Measurements from ENCODE around the gene SURF6. TPM values are rescaled to one million over a fixed set of nuclear protein-coding genes. Genes with fewer than 3 reads are reported as not detected.

SURF6 gene
- total and polyA plus RNA-seq, 2 of the 8 experiments (the other 6 are each of a cell fraction or from before 2014, with no cell fraction given) = 6.1 to 23.7 TPM

DNA sequence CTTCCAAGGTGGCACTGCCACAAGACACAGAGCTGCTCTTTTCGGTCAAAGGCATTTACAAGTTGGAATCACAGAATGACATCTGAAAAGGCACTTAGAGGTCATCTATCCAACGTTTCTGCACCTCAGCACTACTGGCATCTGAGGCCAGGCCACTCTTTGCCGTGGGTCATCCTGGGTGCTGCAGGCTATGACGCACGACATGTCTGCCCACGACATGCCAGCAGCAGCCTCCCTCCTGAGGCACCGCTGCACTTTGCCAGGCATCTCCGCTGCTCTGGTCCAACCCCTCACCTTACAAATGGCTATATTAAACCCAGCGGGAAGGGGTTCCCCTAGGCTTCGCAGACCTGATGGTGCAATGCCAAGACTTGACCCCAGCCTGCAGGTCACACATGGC, 31.8 kb upstream of the SURF6 start:
- Histone ChIP-seq H3K4me1 (replicated peaks in 1 of 4; ENCODE audit: control insufficient read depth in 3 of 4, insufficient read depth in 4 of 4, low read length in 3 of 4) (no peaks in the 10 kb centered on the region; a peak in 1 of 7 replicates), H3K9me3 (ENCODE audit: insufficient read depth in 2 of 2, low read depth in 1 of 2, low read length in 1 of 2) (no peaks in the 10 kb centered on the region), H2AK5ac (ENCODE audit: low read depth, low read length) (no peak overlapping the region), H2BK20ac (ENCODE audit: low read length) (no peak overlapping the region), H2BK120ac (replicated peaks; ENCODE audit: low read depth, low read length) (no peak overlapping the region), H3K79me1 (ENCODE audit: low read depth, low read length) (peaks cover 38% of the 10 kb centered on the region), H3K14ac (ENCODE audit: insufficient read length) (no peak overlapping the region), H4K91ac (replicated peaks; ENCODE audit: insufficient read length, low read length) (no peak overlapping the region), H3K27ac (ENCODE audit: low read depth, low read length) (no peak overlapping the region), H2AFZ (ENCODE audit: low read length) (no peak overlapping the region), H3K36me3 (ENCODE audit: control insufficient read depth in 2 of 4, insufficient read depth in 4 of 4, low read length in 3 of 4) (peaks cover 13 to 45% (median 37%) of the 10 kb centered on the region in 4 experiments), H2BK12ac (ENCODE audit: low read depth, low read length) (no peak overlapping the region), H3K4me2 (ENCODE audit: insufficient read depth in 1 of 2, low read depth in 2 of 2, low read length in 2 of 2) (no peak overlapping the region), H4K5ac (ENCODE audit: insufficient read length, low read depth, low read length) (no peak overlapping the region), H3K56ac (replicated peaks; ENCODE audit: insufficient read length, low read depth, low read length) (no peak overlapping the region), H2BK5ac (ENCODE audit: low read depth, low read length) (peak overlapping the region; percentile 41; the same call in 1 of the 2 replicates), H3K4ac (replicated peaks; ENCODE audit: insufficient read length, low read depth, low read length) (no peak overlapping the region), H3K27me3 (replicated peaks in 1 of 4; ENCODE audit: control insufficient read depth in 3 of 4, extremely low read depth in 1 of 4, insufficient read depth in 3 of 4, low read length in 3 of 4) (no peaks in the 10 kb centered on the region), H4K20me1 (replicated peaks in 1 of 2; ENCODE audit: control insufficient read depth in 1 of 2, insufficient read depth in 2 of 2, low read length in 2 of 2) (peaks cover 43 to 61% of the 10 kb centered on the region in 2 experiments), H3K9ac (replicated peaks in 1 of 4; ENCODE audit: extremely low read depth in 1 of 4, low read depth in 3 of 4, low read length in 3 of 4) (no peak overlapping the region), H3K18ac (ENCODE audit: extremely low read depth, low read length) (no peak overlapping the region), H2BK15ac (ENCODE audit: low read length) (no peak overlapping the region), H3K23ac (ENCODE audit: insufficient read length) (no peak overlapping the region), H3K4me3 (ENCODE audit: extremely low read depth in 1 of 4, insufficient read depth in 2 of 4, low read depth in 3 of 4, low read length in 4 of 4) (no peak overlapping the region), H4K8ac (ENCODE audit: extremely low read depth, insufficient read depth, low read length) (no peak overlapping the region), H3K79me2 (ENCODE audit: control insufficient read depth in 1 of 2, insufficient read depth in 2 of 2, low read length in 2 of 2) (peaks cover 16 to 64% of the 10 kb centered on the region in 2 experiments; a peak in 3 of 4 replicates), H3K23me2 (ENCODE audit: low read depth, low read length) (no peaks in the 10 kb centered on the region)
- FAIRE-seq (no peak), DNase-seq (ENCODE audit: low read depth in 1 of 2, low spot score in 2 of 2) (no peak)
- CTCF ChIA-PET (ENCODE audit: partially characterized antibody) = interaction anchor here (0.9 to 10.1 kb wide), 6 partner anchors 10 to 41 kb away, joined by 3 to 90 read pairs (median 4); partner anchors contain the start of genes SURF1 and SURF2
- POLR2A ChIA-PET (ENCODE audit: partially characterized antibody) = interaction anchor here (1.0 to 19.9 kb wide), 4 partner anchors 12 to 33 kb away, joined by 3 to 461 read pairs (median 3); partner anchors contain the start of genes MED22, RPL7A, SURF1 and SURF2
- WGBS, 2 experiments (ENCODE audit: extremely low coverage in 1 of 2, insufficient coverage in 1 of 2, insufficient read length in 1 of 2, insufficient replicate concordance in 2 of 2, low coverage in 1 of 2, low lambda C conversion rate in 2 of 2, missing lambda C conversion rate in 1 of 2) = 93% methylated on average over 10 of the region's 10 CpGs; no CpG with 5 or more reads in 1 of the 2 experiments
- TF ChIP-seq, protein P1, sequence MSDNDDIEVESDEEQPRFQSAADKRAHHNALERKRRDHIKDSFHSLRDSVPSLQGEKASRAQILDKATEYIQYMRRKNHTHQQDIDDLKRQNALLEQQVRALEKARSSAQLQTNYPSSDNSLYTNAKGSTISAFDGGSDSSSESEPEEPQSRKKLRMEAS (IDR thresholded peaks at IDR 0.05) = no peak
- no peak for TF ChIP-seq JUN (IDR thresholded peaks at IDR 0.05; ENCODE audit: low read depth, low read length)
- no peak for TF ChIP-seq BACH1 (IDR thresholded peaks at IDR 0.05; ENCODE audit: low read length)
- no peak for TF ChIP-seq CEBPB (IDR thresholded peaks at IDR 0.05; ENCODE audit: low read depth, low read length)
- no peak for TF ChIP-seq RBBP5 (IDR thresholded peaks at IDR 0.05; ENCODE audit: borderline replicate concordance, low read depth, low read length)
- no peak for TF ChIP-seq CHD2 (IDR thresholded peaks at IDR 0.05; ENCODE audit: low read length)
- TF ChIP-seq CHD1 (IDR thresholded peaks at IDR 0.05; ENCODE audit: low read depth, low read length) = no peak
- no peak for TF ChIP-seq BCL11A (IDR thresholded peaks at IDR 0.05; ENCODE audit: low read depth in 2 of 2, low read length in 2 of 2)
- TF ChIP-seq KDM5A (IDR thresholded peaks at IDR 0.05; ENCODE audit: low read length) = no peak
- no peak for TF ChIP-seq SUZ12 (IDR thresholded peaks at IDR 0.05; ENCODE audit: low read length)
- no peak for TF ChIP-seq HDAC2 (IDR thresholded peaks at IDR 0.05; ENCODE audit: borderline replicate concordance in 1 of 2, low read depth in 2 of 2, low read length in 2 of 2)
- no peak for TF ChIP-seq GTF2F1 (IDR thresholded peaks at IDR 0.05; ENCODE audit: borderline replicate concordance, low read depth, low read length)
- TF ChIP-seq TAF1 (IDR thresholded peaks at IDR 0.05; ENCODE audit: low read depth, low read length) = no peak
